K562 (cell line): ENCODE data around the gene HSPA1L. TPM values are rescaled to one million over a fixed set of nuclear protein-coding genes. Genes with fewer than 3 reads are reported as not detected.

Source experiments
- ATAC-seq: fragments of 200-7000 bp; cut with Tn5 transposase; 3 replicates; pipeline ENCODE4 v1.9.1; 2020; ENCODE audit warnings: moderate library complexity
- BruUV-seq: library from RNA; stranded (reverse); fragments of 400-500 nt; replicated peaks from 2 replicates; lab custom pipeline; 2021; lab: Mats Ljungman, UMichigan
- CTCF ChIA-PET: fragments of 300-600 bp; formaldehyde crosslinking; extraction: SDS; loops from one replicate; lab custom pipeline; 2021; ENCODE audit warnings: low intra/inter-chr PET ratio; lab: Yijun Ruan, JAX
- POLR2A ChIA-PET: fragments of 300-600, 350-650 bp; sonication (Branson Sonifier 250); formaldehyde crosslinking; extraction: SDS; loops from one replicate; lab custom pipeline; 2021; ENCODE audit warnings: antibody characterized with exemption, inconsistent platforms; lab: Yijun Ruan, JAX
- DNase-seq, 4 experiments: peaks; one replicate each; pipeline versions ENCODE4 v3.0.0 to v3.0.0-alpha.2; 2011 to 2018; ENCODE audit warnings: low spot score in 3 of 4, mixed read lengths in 3 of 4; ENCODE audit errors: extremely low read depth in 1 of 4
- FAIRE-seq: peaks from 2 replicates; lab custom pipeline; 2011; peaks lifted over from hg19 to GRCh38; lab: Jason Lieb, UNC
- H2AFZ ChIP-seq: 2 replicates; pipeline ENCODE4 v1.6.0; 2011; ENCODE audit warnings: low read depth, low read length, control low read depth, inconsistent platforms
- H3K27ac ChIP-seq: fragments of 200-600 bp; 3 replicates; pipeline ENCODE4 v1.8.0; 2011; ENCODE audit warnings: low read depth, mild to moderate bottlenecking, control low read depth, inconsistent platforms, low read length, moderate library complexity, mixed read lengths; ENCODE audit errors: extremely low read depth
- H3K27me3 ChIP-seq, 2 experiments: fragments of 300-600 bp in 1 of 2; 2 replicates in 1 of 2; 3 replicates in 1 of 2; pipeline versions ENCODE4 v1.6.0 to v1.8.0; 2011; ENCODE audit warnings: inconsistent platforms in 2 of 2, low read length in 2 of 2, mild to moderate bottlenecking in 1 of 2, mixed read lengths in 1 of 2, moderate library complexity in 1 of 2; ENCODE audit not compliant: control insufficient read depth in 2 of 2, insufficient read depth in 2 of 2
- H3K36me3 ChIP-seq: fragments of 300-600 bp; 3 replicates; pipeline ENCODE4 v1.8.0; 2011; ENCODE audit warnings: mild to moderate bottlenecking, low read length, inconsistent platforms; ENCODE audit not compliant: control insufficient read depth, insufficient read depth
- H3K4me1 ChIP-seq, 2 experiments: fragments of 200-600 bp in 1 of 2; replicated peaks in 1 of 2; 2 replicates in 1 of 2; 3 replicates in 1 of 2; pipeline versions ENCODE4 v1.5.1 to v1.8.0; 2011; ENCODE audit warnings: inconsistent platforms in 2 of 2, low read length in 2 of 2, mild to moderate bottlenecking in 1 of 2, mixed read lengths in 1 of 2, moderate library complexity in 1 of 2; ENCODE audit not compliant: control insufficient read depth in 2 of 2, insufficient read depth in 2 of 2
- H3K4me2 ChIP-seq: 2 replicates; pipeline ENCODE4 v1.6.1; 2011; ENCODE audit warnings: low read length, control low read depth, inconsistent platforms, mixed read lengths; ENCODE audit not compliant: insufficient read depth
- H3K4me3 ChIP-seq: fragments of 200-600 bp; sonication (generic), shearing (Covaris generic); 2 replicates; pipeline ENCODE4 v1.5.1; 2016; ENCODE audit warnings: control low read depth, inconsistent platforms
- H3K79me2 ChIP-seq: fragments of 200-600 bp; 3 replicates; pipeline ENCODE4 v1.8.0; 2011; ENCODE audit warnings: low read length, inconsistent platforms; ENCODE audit not compliant: control insufficient read depth, insufficient read depth
- H3K9ac ChIP-seq, 2 experiments: 2 replicates each; pipeline versions ENCODE4 v1.6.0 to v1.6.1; 2011; ENCODE audit warnings: low read depth in 2 of 2, low read length in 2 of 2, control low read depth in 1 of 2, inconsistent platforms in 1 of 2, mild to moderate bottlenecking in 1 of 2, mixed read lengths in 1 of 2; ENCODE audit not compliant: insufficient read depth in 1 of 2
- H3K9me1 ChIP-seq: one replicate; pipeline ENCODE4 v1.6.0; 2011; ENCODE audit warnings: inconsistent platforms, mild to moderate bottlenecking, low read length, moderate library complexity; ENCODE audit not compliant: control insufficient read depth, insufficient read depth
- H3K9me3 ChIP-seq: replicated peaks from 2 replicates; pipeline ENCODE4 v1.5.1; 2011; ENCODE audit warnings: low read depth, low read length, inconsistent platforms; ENCODE audit not compliant: control insufficient read depth, insufficient read depth
- H4K20me1 ChIP-seq: replicated peaks from 2 replicates; pipeline ENCODE4 v1.6.1; 2011; ENCODE audit warnings: low read length, inconsistent platforms, mixed read lengths; ENCODE audit not compliant: control insufficient read depth, insufficient read depth
- CTCFL ChIP-seq: IDR thresholded peaks from 2 replicates; pipeline ENCODE4 v1.6.1; 2011; ENCODE audit warnings: borderline replicate concordance, low read depth, mild to moderate bottlenecking, moderate library complexity, low read length; ENCODE audit not compliant: insufficient read depth, poor library complexity, severe bottlenecking
- JUNB ChIP-seq: fragments of 450-650 bp; formaldehyde crosslinking; conservative IDR thresholded peaks from 2 replicates; pipeline ENCODE4 v1.4.0; 2020; ENCODE audit warnings: mild to moderate bottlenecking
- MYNN ChIP-seq, 2 experiments: sonication (generic); formaldehyde crosslinking in 1 of 2; IDR thresholded peaks; 2 replicates each; pipeline versions ENCODE4 v1.5.0 to v1.6.1; 2016 to 2020; ENCODE audit warnings: antibody characterized with exemption in 1 of 2, missing genetic modification reagents in 1 of 2
- POLR2A ChIP-seq: fragments of 450-650 bp; conservative IDR thresholded peaks from 2 replicates; pipeline ENCODE4 v1.6.1; 2016
- POLR2AphosphoS2 ChIP-seq: IDR thresholded peaks from 2 replicates; pipeline ENCODE4 v1.6.1; 2012; ENCODE audit warnings: low read length, improper control_type of control experiment
- PTTG1 ChIP-seq: fragments of 450-650 bp; IDR thresholded peaks from 2 replicates; pipeline ENCODE4 v1.6.1; 2016; ENCODE audit warnings: low read depth, mild to moderate bottlenecking, missing genetic modification characterization, missing compliant biosample characterization
- RBM22 ChIP-seq: fragments of 200-400 bp; formaldehyde crosslinking; IDR thresholded peaks from 2 replicates; pipeline ENCODE4 v1.6.1; 2018; ENCODE audit warnings: low read length, low read depth; ENCODE audit not compliant: poor library complexity, severe bottlenecking
- TEAD2 ChIP-seq: fragments of 450-650 bp; IDR thresholded peaks from 2 replicates; pipeline ENCODE4 v1.6.1; 2016; ENCODE audit warnings: missing genetic modification characterization, control low read depth, missing compliant biosample characterization
- WGBS: fragments of 100-300 bp; shearing (Covaris generic); methylation state at CpG from one replicate; pipeline ENCODE4 v1.1.6; 2016; ENCODE audit warnings: low coverage, mixed read lengths; ENCODE audit not compliant: insufficient coverage; ENCODE audit errors: missing lambda C conversion rate; 5-methylcytosine and 5-hydroxymethylcytosine counted together
- in situ Hi-C: fragments of 300-500 bp; cut with MboI; formaldehyde crosslinking; loops from 4 replicates; pipeline ENCODE4 v1.15.0; 2018; ENCODE audit warnings: inconsistent platforms, mixed read lengths
- intact Hi-C: fragments of 100-400 bp; cut with micrococcal nuclease; formaldehyde crosslinking; loops from 2 replicates; pipeline ENCODE4 v1.14.2; 2022
- polyA plus RNA-seq, 8 experiments: library from polyadenylated mRNA; depleted of rRNA in 4 of 8; stranded (reverse) in 5 of 8; unstranded in 3 of 8; fragments of >200 nt; fragmentation: Nextera tagmentation in 2 of 8; fragmentation: Illumina TruSeq in 1 of 8; extraction: Ambion mirVana in 2 of 8; extraction: Trizol in 1 of 8; gene quantifications; 2 replicates each; pipeline versions ENCODE4 v1.2.1 to v1.2.3, GENCODE V29; 2011 to 2014; ENCODE audit warnings: inconsistent platforms in 1 of 8, missing spikeins in 1 of 8
- total RNA-seq, 7 experiments: library from RNA; depleted of rRNA in 6 of 7; stranded (reverse); fragments of >200 nt in 6 of 7; fragmentation: Illumina TruSeq in 2 of 7; extraction: Trizol in 2 of 7; gene quantifications; 2 replicates each; pipeline versions ENCODE4 v1.2.1 to v1.2.3, GENCODE V29; 2011 to 2021; ENCODE audit warnings: low replicate concordance in 1 of 7

Gene HSPA1L
- total and polyA plus RNA-seq, 9 of the 15 experiments (the other 6 are each of a cell fraction or from before 2014, with no cell fraction given): 0.14 to 2.1 (median 1.3) TPM

DNA sequence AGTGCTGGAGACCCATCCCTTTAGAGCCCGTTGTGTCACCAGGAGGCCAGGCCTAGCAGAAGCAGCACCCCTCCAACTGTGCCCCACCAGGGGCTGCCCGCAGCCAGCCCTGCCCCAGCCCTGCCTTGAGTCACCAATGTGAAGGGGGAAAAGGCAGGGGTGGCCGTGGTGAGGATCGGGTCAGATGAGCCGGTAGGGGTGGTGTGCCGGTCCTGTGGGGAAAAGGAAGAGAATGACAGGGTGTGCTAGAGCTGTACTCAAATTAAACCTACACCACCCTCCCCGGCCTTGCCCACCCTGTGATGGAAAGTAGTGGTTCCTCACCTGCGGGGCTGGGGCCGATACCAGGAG lies 49.5 kb downstream of the HSPA1L start (continued):
- TF ChIP-seq CTCFL (no peak), POLR2AphosphoS2 (peak; percentile 85), TEAD2 (tag) (no peak), RBM22 (no peak), JUNB (no peak), PTTG1 (tag) (no peak), POLR2A (0 out of 2 replicates have a peak, but pooled peaks have one; percentile 35), MYNN (IDR thresholded peaks at IDR 0.05) (no peak), MYNN (CRISPR knock-in tag; IDR thresholded peaks at IDR 0.05) (no peak)

- Histone ChIP-seq H3K9me3 (no peaks in the 10 kb centered on the region), H3K4me3 (no peak overlapping the region), H3K36me3 (peaks cover 49% of the 10 kb centered on the region), H3K4me2 (no peak overlapping the region), H3K27ac (no peak overlapping the region), H4K20me1 (no peaks in the 10 kb centered on the region), H3K9me1 (no peaks in the 10 kb centered on the region), H2AFZ (no peak overlapping the region), H3K9ac (peak overlapping the region in 1 of 2 experiments; percentile 12; a peak in 1 of 4 replicates), H3K79me2 (no peaks in the 10 kb centered on the region), H3K4me1 (peaks cover 5 to 30% of the 10 kb centered on the region in 2 experiments; a peak in 4 of 5 replicates), H3K27me3 (no peaks in the 10 kb centered on the region)
- intact Hi-C loops (no loop called here), in situ Hi-C loops (no loop called here)
- FAIRE-seq: no peak
- WGBS: 34% methylated on average over 4 of the region's 4 CpGs
- POLR2A ChIA-PET: interaction anchor here (0.6 to 4.6 kb wide), 10 partner anchors 8 to 100 kb away, joined by 3 to 29 read pairs (median 4); partner anchors contain the start of genes CLIC1, GPANK1 and MSH5
- BruUV-seq: TSS peak; percentile 37
- CTCF ChIA-PET: no interaction called here
- ATAC-seq: peak; percentile 28
- peak in 2 of 4 experiments; percentile 66 to 79 for DNase-seq
These were observed 50.9 kb downstream of the HSPA1L start for GRCh38 chr6:31764198-31764597.
